ENCODE measurements around the gene PDE6B. TPM values are rescaled to one million over a fixed set of nuclear protein-coding genes. Genes with fewer than 3 reads are reported as not detected.

Gene PDE6B
- total RNA-seq, 1 experiment from 2014 or later, result 10.8 TPM

DNA sequence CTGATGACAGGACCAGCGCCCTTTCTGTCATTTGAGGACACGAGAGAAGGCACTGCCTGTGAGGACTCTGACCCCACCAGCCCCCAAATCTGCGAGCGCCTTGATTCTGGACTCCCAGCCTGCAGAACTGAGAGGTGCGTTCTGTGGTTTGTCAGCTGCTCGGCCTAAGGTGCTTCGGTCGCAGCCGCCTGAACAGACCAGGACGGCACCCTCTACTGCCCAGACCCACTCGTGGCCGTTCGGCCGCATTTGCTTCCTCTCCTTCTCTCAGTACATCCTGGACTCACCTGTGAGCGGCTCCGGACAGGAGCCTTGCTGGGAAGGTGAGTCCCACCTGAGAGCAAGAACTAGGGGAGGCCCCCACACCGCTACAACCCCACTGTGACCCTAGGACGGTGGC lies 88.7 kb downstream of the PDE6B start:
- H3T11ph ChIP-seq (ENCODE audit: low read length), result no peak overlapping the region

More for the DNA sequence above, 88.7 kb downstream of the PDE6B start:
- no peaks in the 10 kb centered on the region for H3K4me1 ChIP-seq (ENCODE audit: insufficient read depth, low read length)
- Mint-ChIP-seq H3K9me3 (no peaks in the 10 kb centered on the region; a peak in 1 of 5 replicates), H3K4me1 (no peaks in the 10 kb centered on the region; a peak in 3 of 4 replicates), H3K4me3 (no peak overlapping the region), H3K36me3 (ENCODE audit: insufficient read depth in 1 of 3, low read depth in 3 of 3) (peaks cover 21 to 27% (median 23%) of the 10 kb centered on the region in 3 experiments), H3K27ac (no peak overlapping the region), H3K27me3 (ENCODE audit: low read depth) (no peaks in the 10 kb centered on the region)
- H3K79me2 ChIP-seq (ENCODE audit: insufficient read depth, low read length), result peaks cover 41% of the 10 kb centered on the region; the same call in 1 of the 2 replicates
- H2AFZ ChIP-seq (ENCODE audit: low read length), result no peak overlapping the region
- H3K27me3 ChIP-seq (ENCODE audit: insufficient read depth, low read length), result no peaks in the 10 kb centered on the region
- H4K91ac ChIP-seq (ENCODE audit: insufficient read length, low read depth, low read length), result no peak overlapping the region
- H3K56ac ChIP-seq (ENCODE audit: insufficient read length, low read depth, low read length), result no peak overlapping the region
- H3K79me1 ChIP-seq (ENCODE audit: insufficient read depth, low read depth, low read length, poor library complexity, severe bottlenecking), result peaks cover 17% of the 10 kb centered on the region
- H2BK120ac ChIP-seq (ENCODE audit: low read depth, low read length, poor library complexity, severe bottlenecking), result no peak overlapping the region
- H3K23ac ChIP-seq (ENCODE audit: insufficient read length, low read depth, low read length), result no peak overlapping the region
- H3K4me2 ChIP-seq (ENCODE audit: insufficient read depth, insufficient read length, low read length), result no peak overlapping the region
- no peaks in the 10 kb centered on the region for H4K20me1 ChIP-seq (ENCODE audit: control insufficient read depth, insufficient read depth, insufficient read length)
- no peak overlapping the region for H4K5ac ChIP-seq (ENCODE audit: insufficient read length, low read depth, low read length)
- no CpG with 5 or more reads among the region's 18 CpGs for WGBS (ENCODE audit: extremely low coverage, insufficient read length, low lambda C conversion rate)
- no peak overlapping the region for H2AK5ac ChIP-seq (ENCODE audit: insufficient read length, low read length)
- H2BK15ac ChIP-seq (ENCODE audit: low read depth, low read length), result no peak overlapping the region
- H4K8ac ChIP-seq (replicated peaks; ENCODE audit: insufficient read length, low read depth, low read length), result no peak overlapping the region
- H2BK12ac ChIP-seq (ENCODE audit: insufficient read length, low read depth, low read length), result no peak overlapping the region
- no peak overlapping the region for H2BK20ac ChIP-seq (ENCODE audit: low read depth, low read length, poor library complexity, severe bottlenecking)
- DNase-seq, result no peak
- H3K14ac ChIP-seq (ENCODE audit: insufficient read depth, low read length), result no peak overlapping the region
- no peaks in the 10 kb centered on the region for H3K9me3 ChIP-seq (ENCODE audit: control insufficient read depth, low read depth, low read length)
- H3K9ac ChIP-seq (ENCODE audit: extremely low read depth, insufficient read length, low read length), result no peak overlapping the region
- H3K18ac ChIP-seq (ENCODE audit: insufficient read length, low read depth, low read length), result no peak overlapping the region
- no peak overlapping the region for H2BK5ac ChIP-seq (ENCODE audit: insufficient read length, low read length)
- no peak overlapping the region for H3K27ac ChIP-seq (ENCODE audit: insufficient read length, low read depth, low read length)
- no peak overlapping the region for H3K4ac ChIP-seq (ENCODE audit: low read depth, low read length)
- H3K23me2 ChIP-seq (ENCODE audit: insufficient read length, low read depth, low read length, poor library complexity, severe bottlenecking), result no peaks in the 10 kb centered on the region
- TF ChIP-seq, protein P1, sequence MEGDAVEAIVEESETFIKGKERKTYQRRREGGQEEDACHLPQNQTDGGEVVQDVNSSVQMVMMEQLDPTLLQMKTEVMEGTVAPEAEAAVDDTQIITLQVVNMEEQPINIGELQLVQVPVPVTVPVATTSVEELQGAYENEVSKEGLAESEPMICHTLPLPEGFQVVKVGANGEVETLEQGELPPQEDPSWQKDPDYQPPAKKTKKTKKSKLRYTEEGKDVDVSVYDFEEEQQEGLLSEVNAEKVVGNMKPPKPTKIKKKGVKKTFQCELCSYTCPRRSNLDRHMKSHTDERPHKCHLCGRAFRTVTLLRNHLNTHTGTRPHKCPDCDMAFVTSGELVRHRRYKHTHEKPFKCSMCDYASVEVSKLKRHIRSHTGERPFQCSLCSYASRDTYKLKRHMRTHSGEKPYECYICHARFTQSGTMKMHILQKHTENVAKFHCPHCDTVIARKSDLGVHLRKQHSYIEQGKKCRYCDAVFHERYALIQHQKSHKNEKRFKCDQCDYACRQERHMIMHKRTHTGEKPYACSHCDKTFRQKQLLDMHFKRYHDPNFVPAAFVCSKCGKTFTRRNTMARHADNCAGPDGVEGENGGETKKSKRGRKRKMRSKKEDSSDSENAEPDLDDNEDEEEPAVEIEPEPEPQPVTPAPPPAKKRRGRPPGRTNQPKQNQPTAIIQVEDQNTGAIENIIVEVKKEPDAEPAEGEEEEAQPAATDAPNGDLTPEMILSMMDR (conservative IDR thresholded peaks at IDR 0.05), result no peak

All from H9 (cell line).